Measurements from ENCODE around the gene AFDN. TPM values are rescaled to one million over a fixed set of nuclear protein-coding genes. Genes with fewer than 3 reads are reported as not detected.

Gene AFDN
- total RNA-seq, 1 donor from 2014 or later = 102 TPM

- no peak overlapping the region for H2AFZ ChIP-seq (ENCODE audit: low read depth, low read length)
- no peaks in the 10 kb centered on the region for H3K27me3 ChIP-seq (ENCODE audit: insufficient read depth, low read length)
- no peaks in the 10 kb centered on the region for H3K79me2 ChIP-seq (ENCODE audit: insufficient read depth, low read length)
- no peak overlapping the region for H3K4me2 ChIP-seq (ENCODE audit: low read length)
- no peak overlapping the region for H3K4me3 Mint-ChIP-seq (ENCODE audit: unreplicated experiment)
- no peaks in the 10 kb centered on the region for H3K9me3 ChIP-seq (ENCODE audit: insufficient read depth, low read depth, low read length)
- H3K27me3 Mint-ChIP-seq (ENCODE audit: low read depth, unreplicated experiment) = no peaks in the 10 kb centered on the region
- H3K36me3 Mint-ChIP-seq (ENCODE audit: low read depth, unreplicated experiment) = peaks cover 3% of the 10 kb centered on the region
- TF ChIP-seq, protein P1, sequence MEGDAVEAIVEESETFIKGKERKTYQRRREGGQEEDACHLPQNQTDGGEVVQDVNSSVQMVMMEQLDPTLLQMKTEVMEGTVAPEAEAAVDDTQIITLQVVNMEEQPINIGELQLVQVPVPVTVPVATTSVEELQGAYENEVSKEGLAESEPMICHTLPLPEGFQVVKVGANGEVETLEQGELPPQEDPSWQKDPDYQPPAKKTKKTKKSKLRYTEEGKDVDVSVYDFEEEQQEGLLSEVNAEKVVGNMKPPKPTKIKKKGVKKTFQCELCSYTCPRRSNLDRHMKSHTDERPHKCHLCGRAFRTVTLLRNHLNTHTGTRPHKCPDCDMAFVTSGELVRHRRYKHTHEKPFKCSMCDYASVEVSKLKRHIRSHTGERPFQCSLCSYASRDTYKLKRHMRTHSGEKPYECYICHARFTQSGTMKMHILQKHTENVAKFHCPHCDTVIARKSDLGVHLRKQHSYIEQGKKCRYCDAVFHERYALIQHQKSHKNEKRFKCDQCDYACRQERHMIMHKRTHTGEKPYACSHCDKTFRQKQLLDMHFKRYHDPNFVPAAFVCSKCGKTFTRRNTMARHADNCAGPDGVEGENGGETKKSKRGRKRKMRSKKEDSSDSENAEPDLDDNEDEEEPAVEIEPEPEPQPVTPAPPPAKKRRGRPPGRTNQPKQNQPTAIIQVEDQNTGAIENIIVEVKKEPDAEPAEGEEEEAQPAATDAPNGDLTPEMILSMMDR (IDR thresholded peaks at IDR 0.05; ENCODE audit: insufficient read depth, low read depth, low read length) = peak; percentile 49
- no peak for TF ChIP-seq EZH2 (IDR thresholded peaks at IDR 0.05; ENCODE audit: insufficient read depth, low read length)
- FAIRE-seq (no peak), DNase-seq (ENCODE audit: low read depth) (peak; percentile 14)
- no peaks in the 10 kb centered on the region for H3K4me1 Mint-ChIP-seq (ENCODE audit: low read depth, unreplicated experiment)
- H3K36me3 ChIP-seq (ENCODE audit: insufficient read depth, low read length) = no peaks in the 10 kb centered on the region
- H3K4me3 ChIP-seq (ENCODE audit: insufficient read depth, low read depth, low read length) = no peak overlapping the region
- H4K20me1 ChIP-seq (ENCODE audit: insufficient read depth, low read length) = no peaks in the 10 kb centered on the region
- H3K9me3 Mint-ChIP-seq (ENCODE audit: unreplicated experiment) = no peaks in the 10 kb centered on the region
- H3K27ac ChIP-seq (ENCODE audit: low read depth, low read length) = no peak overlapping the region
- H3K4me1 ChIP-seq (ENCODE audit: insufficient read depth, low read length) = no peaks in the 10 kb centered on the region
- H3K27ac Mint-ChIP-seq (ENCODE audit: unreplicated experiment) = no peak overlapping the region
- H3K9ac ChIP-seq (ENCODE audit: low read length) = no peak overlapping the region
Measured at GRCh38 chr6:167907837-167908681, 81.3 kb downstream of the AFDN start.

DNA sequence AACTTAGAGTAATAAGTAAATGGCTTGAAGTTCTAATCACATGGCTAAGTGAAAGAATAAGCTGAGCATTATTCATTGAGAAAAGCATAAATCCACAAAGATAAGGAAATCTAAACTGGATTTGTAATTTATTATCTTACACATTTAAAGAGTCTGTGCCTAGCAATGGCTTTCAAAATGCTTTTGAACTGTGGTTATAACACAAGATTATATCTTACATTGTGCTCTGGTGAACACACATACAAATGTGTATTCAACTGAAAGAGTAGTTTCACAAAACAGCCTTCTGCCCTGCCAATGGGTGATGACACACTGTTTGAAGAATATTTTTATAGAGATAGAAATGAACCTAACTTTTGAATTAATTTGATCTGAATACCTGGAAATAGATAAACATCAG lies 83.3 kb downstream of the AFDN start:
- H3K9ac ChIP-seq (ENCODE audit: low read length) = no peak overlapping the region
- TF ChIP-seq, protein P1 (IDR thresholded peaks at IDR 0.05; ENCODE audit: insufficient read depth, low read depth, low read length) = no peak
- no peak for TF ChIP-seq EZH2 (IDR thresholded peaks at IDR 0.05; ENCODE audit: insufficient read depth, low read length)
- peaks cover 4% of the 10 kb centered on the region for H3K36me3 ChIP-seq (ENCODE audit: insufficient read depth, low read length)
- H4K20me1 ChIP-seq (ENCODE audit: insufficient read depth, low read length) = no peaks in the 10 kb centered on the region
- no peaks in the 10 kb centered on the region for H3K4me1 ChIP-seq (ENCODE audit: insufficient read depth, low read length)
- Mint-ChIP-seq H3K27me3 (ENCODE audit: low read depth, unreplicated experiment) (no peaks in the 10 kb centered on the region), H3K4me3 (ENCODE audit: unreplicated experiment) (no peak overlapping the region), H3K27ac (ENCODE audit: unreplicated experiment) (no peak overlapping the region), H3K36me3 (ENCODE audit: low read depth, unreplicated experiment) (no peaks in the 10 kb centered on the region), H3K9me3 (ENCODE audit: unreplicated experiment) (no peaks in the 10 kb centered on the region), H3K4me1 (ENCODE audit: low read depth, unreplicated experiment) (no peaks in the 10 kb centered on the region)
- H3K4me2 ChIP-seq (ENCODE audit: low read length) = no peak overlapping the region
- no peak overlapping the region for H3K4me3 ChIP-seq (ENCODE audit: insufficient read depth, low read depth, low read length)
- H3K27ac ChIP-seq (ENCODE audit: low read depth, low read length) = no peak overlapping the region
- no peaks in the 10 kb centered on the region for H3K27me3 ChIP-seq (ENCODE audit: insufficient read depth, low read length)
- no peaks in the 10 kb centered on the region for H3K79me2 ChIP-seq (ENCODE audit: insufficient read depth, low read length)
- no peak for DNase-seq (ENCODE audit: low read depth)
- H3K9me3 ChIP-seq (ENCODE audit: insufficient read depth, low read depth, low read length) = no peaks in the 10 kb centered on the region
- no peak overlapping the region for H2AFZ ChIP-seq (ENCODE audit: low read depth, low read length)
- FAIRE-seq = no peak

DNA sequence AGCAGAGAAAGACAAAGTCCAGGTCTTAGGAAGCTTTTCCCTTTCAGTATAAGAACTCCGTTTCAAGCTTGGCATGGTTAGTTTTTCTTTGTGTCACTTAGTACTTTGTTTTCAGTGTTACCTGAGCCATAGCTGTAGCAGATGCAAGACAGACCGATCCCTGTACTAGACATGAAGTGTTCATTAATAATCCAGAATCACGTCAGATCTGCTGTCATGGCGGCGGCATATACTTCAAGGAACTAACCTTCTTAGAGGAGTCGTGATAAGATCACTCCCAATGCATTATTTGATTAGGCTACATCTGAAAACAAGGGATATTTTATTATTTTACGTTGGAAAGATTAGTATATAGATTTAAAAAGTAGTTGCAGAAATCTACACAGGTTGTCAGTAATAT lies 83.9 kb downstream of the AFDN start:
- Histone ChIP-seq H3K4me1 (ENCODE audit: insufficient read depth, low read length) (no peaks in the 10 kb centered on the region), H2AFZ (ENCODE audit: low read depth, low read length) (no peak overlapping the region), H3K27ac (ENCODE audit: low read depth, low read length) (no peak overlapping the region), H4K20me1 (ENCODE audit: insufficient read depth, low read length) (no peaks in the 10 kb centered on the region), H3K9ac (ENCODE audit: low read length) (no peak overlapping the region), H3K4me3 (ENCODE audit: insufficient read depth, low read depth, low read length) (no peak overlapping the region), H3K27me3 (ENCODE audit: insufficient read depth, low read length) (no peaks in the 10 kb centered on the region), H3K79me2 (ENCODE audit: insufficient read depth, low read length) (no peaks in the 10 kb centered on the region), H3K36me3 (ENCODE audit: insufficient read depth, low read length) (peaks cover 4% of the 10 kb centered on the region), H3K9me3 (ENCODE audit: insufficient read depth, low read depth, low read length) (no peaks in the 10 kb centered on the region), H3K4me2 (ENCODE audit: low read length) (no peak overlapping the region)
- H3K9me3 Mint-ChIP-seq (ENCODE audit: unreplicated experiment) = no peaks in the 10 kb centered on the region
- H3K4me1 Mint-ChIP-seq (ENCODE audit: low read depth, unreplicated experiment) = no peaks in the 10 kb centered on the region
- H3K4me3 Mint-ChIP-seq (ENCODE audit: unreplicated experiment) = no peak overlapping the region
- DNase-seq (ENCODE audit: low read depth) (no peak), FAIRE-seq (no peak)
- no peaks in the 10 kb centered on the region for H3K27me3 Mint-ChIP-seq (ENCODE audit: low read depth, unreplicated experiment)
- TF ChIP-seq, protein P1 (IDR thresholded peaks at IDR 0.05; ENCODE audit: insufficient read depth, low read depth, low read length) = no peak
- TF ChIP-seq EZH2 (IDR thresholded peaks at IDR 0.05; ENCODE audit: insufficient read depth, low read length) = no peak
- no peak overlapping the region for H3K27ac Mint-ChIP-seq (ENCODE audit: unreplicated experiment)
- no peaks in the 10 kb centered on the region for H3K36me3 Mint-ChIP-seq (ENCODE audit: low read depth, unreplicated experiment)

Data from astrocyte (in vitro differentiated cells and primary cell).